ENCODE data around the gene PKP2. TPM values are rescaled to one million over a fixed set of nuclear protein-coding genes. Genes with fewer than 3 reads are reported as not detected.

The PKP2 gene
- total and polyA plus RNA-seq, 2 donors (not counting 3 experiments of a cell fraction or from before 2014, with no cell fraction given): 1.4 to 6.5 TPM

DNA sequence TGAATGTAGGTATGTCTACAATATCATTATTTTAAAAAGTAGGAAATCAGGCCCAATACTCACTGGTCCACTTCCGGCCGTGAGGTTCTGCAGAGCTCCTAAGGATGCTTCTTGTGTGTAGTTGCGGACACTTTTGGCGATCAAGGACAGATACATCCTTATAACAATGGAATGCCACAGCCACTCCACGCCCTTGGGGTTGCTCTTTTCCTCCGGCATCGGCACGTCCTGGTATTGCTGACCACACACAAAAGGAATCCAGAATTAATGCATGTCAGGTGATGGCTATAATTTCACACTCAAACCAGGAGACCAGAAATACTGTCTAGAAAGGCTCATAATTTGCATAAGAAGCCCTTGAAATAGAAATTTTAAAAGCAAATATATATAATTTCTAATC, 75.3 kb downstream of the PKP2 start:
- Histone ChIP-seq H3K79me2 (ENCODE audit: control insufficient read depth, insufficient read depth, low read length) (no peaks in the 10 kb centered on the region), H3K4me2 (ENCODE audit: insufficient read depth, low read length) (no peak overlapping the region), H3K9ac (replicated peaks; ENCODE audit: extremely low read depth, insufficient read depth, low read length) (no peak overlapping the region), H3K36me3 (ENCODE audit: control insufficient read depth in 2 of 2, extremely low read depth in 1 of 2, insufficient read depth in 2 of 2, low read length in 2 of 2) (no peaks in the 10 kb centered on the region), H3K4me3 (replicated peaks in 1 of 3; ENCODE audit: insufficient read depth in 1 of 3, low read depth in 1 of 3, low read length in 3 of 3) (no peak overlapping the region), H3K4me1 (ENCODE audit: control insufficient read depth, extremely low read depth, insufficient read depth, low read length) (no peaks in the 10 kb centered on the region), H4K20me1 (replicated peaks; ENCODE audit: control insufficient read depth, extremely low read depth, insufficient read depth, low read length) (no peaks in the 10 kb centered on the region), H3K27me3 (ENCODE audit: control insufficient read depth in 2 of 2, insufficient read depth in 2 of 2, low read length in 2 of 2) (no peaks in the 10 kb centered on the region), H3K27ac (ENCODE audit: insufficient read depth, low read depth, low read length) (no peak overlapping the region), H3K9me3 (replicated peaks; ENCODE audit: control insufficient read depth, insufficient read depth, low read length) (no peaks in the 10 kb centered on the region), H2AFZ (ENCODE audit: low read depth, low read length) (no peak overlapping the region), H3K9me1 (replicated peaks; ENCODE audit: control insufficient read depth, extremely low read depth, insufficient read depth, low read length) (no peaks in the 10 kb centered on the region)
- DNase-seq (ENCODE audit: low read depth, low spot score) (no peak), FAIRE-seq (no peak)
- dilution Hi-C loops (cut with MboI; ENCODE audit: extremely low pct_ligation_motif_present, low sequenced_read_pairs) (no loop called here), intact Hi-C loops (cut with micrococcal nuclease) (no loop called here)
- TF ChIP-seq, protein P1, sequence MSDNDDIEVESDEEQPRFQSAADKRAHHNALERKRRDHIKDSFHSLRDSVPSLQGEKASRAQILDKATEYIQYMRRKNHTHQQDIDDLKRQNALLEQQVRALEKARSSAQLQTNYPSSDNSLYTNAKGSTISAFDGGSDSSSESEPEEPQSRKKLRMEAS (IDR thresholded peaks at IDR 0.05; ENCODE audit: insufficient read depth, insufficient read length): no peak
- no peak for TF ChIP-seq EZH2 (IDR thresholded peaks at IDR 0.05; ENCODE audit: borderline replicate concordance, low read depth, low read length, severe bottlenecking)
- TF ChIP-seq POLR2A (IDR thresholded peaks at IDR 0.05; ENCODE audit: low read depth, low read length): no peak
- TF ChIP-seq MYC (IDR thresholded peaks at IDR 0.05; ENCODE audit: low read depth, low read length): no peak
- TF ChIP-seq GATA2 (IDR thresholded peaks at IDR 0.05; ENCODE audit: insufficient read depth, insufficient read length, low read depth, low read length): no peak
- TF ChIP-seq POLR2AphosphoS5 (IDR thresholded peaks at IDR 0.05; ENCODE audit: insufficient read depth, low read depth, low read length): no peak
- TF ChIP-seq, protein P2, sequence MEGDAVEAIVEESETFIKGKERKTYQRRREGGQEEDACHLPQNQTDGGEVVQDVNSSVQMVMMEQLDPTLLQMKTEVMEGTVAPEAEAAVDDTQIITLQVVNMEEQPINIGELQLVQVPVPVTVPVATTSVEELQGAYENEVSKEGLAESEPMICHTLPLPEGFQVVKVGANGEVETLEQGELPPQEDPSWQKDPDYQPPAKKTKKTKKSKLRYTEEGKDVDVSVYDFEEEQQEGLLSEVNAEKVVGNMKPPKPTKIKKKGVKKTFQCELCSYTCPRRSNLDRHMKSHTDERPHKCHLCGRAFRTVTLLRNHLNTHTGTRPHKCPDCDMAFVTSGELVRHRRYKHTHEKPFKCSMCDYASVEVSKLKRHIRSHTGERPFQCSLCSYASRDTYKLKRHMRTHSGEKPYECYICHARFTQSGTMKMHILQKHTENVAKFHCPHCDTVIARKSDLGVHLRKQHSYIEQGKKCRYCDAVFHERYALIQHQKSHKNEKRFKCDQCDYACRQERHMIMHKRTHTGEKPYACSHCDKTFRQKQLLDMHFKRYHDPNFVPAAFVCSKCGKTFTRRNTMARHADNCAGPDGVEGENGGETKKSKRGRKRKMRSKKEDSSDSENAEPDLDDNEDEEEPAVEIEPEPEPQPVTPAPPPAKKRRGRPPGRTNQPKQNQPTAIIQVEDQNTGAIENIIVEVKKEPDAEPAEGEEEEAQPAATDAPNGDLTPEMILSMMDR (IDR thresholded peaks at IDR 0.05; ENCODE audit: extremely low read depth in 1 of 2, insufficient read depth in 1 of 2, low read depth in 1 of 2, low read length in 2 of 2): no peak
- TF ChIP-seq FOS (IDR thresholded peaks at IDR 0.05; ENCODE audit: borderline replicate concordance, insufficient read depth, low read length): no peak
- TF ChIP-seq JUN (IDR thresholded peaks at IDR 0.05; ENCODE audit: borderline replicate concordance, insufficient read depth, insufficient read length, low read depth): no peak
- POLR2A ChIA-PET: no interaction called here
- CTCF ChIA-PET: no interaction called here
- BruUV-seq (replicated peaks): no TSS peak
